Glutamatergic neuron (in vitro differentiated cells): Measurements from ENCODE around the gene GPAT2. TPM values are rescaled to one million over a fixed set of nuclear protein-coding genes. Genes with fewer than 3 reads are reported as not detected.
"Not testable (repeated sequence)": the region's sequence is repeated elsewhere in the genome, so short reads cannot be mapped to it uniquely, and the experiment has no call there.

Source experiments
- DNase-seq: peaks from one replicate; pipeline ENCODE4 v3.0.0; 2022
- H3K27ac Mint-ChIP-seq: one replicate; pipeline ENCODE4 v1.8.0; 2020; ENCODE audit warnings: mild to moderate bottlenecking, mixed read lengths, inconsistent platforms; ENCODE audit not compliant: unreplicated experiment
- H3K27me3 Mint-ChIP-seq: one replicate; pipeline ENCODE4 v1.8.0; 2020; ENCODE audit warnings: mild to moderate bottlenecking, moderate library complexity, mixed read lengths, inconsistent platforms; ENCODE audit not compliant: unreplicated experiment
- H3K36me3 Mint-ChIP-seq: one replicate; pipeline ENCODE4 v1.8.0; 2020; ENCODE audit warnings: mild to moderate bottlenecking, mixed read lengths, inconsistent platforms; ENCODE audit not compliant: unreplicated experiment
- H3K4me1 Mint-ChIP-seq: one replicate; pipeline ENCODE4 v1.8.0; 2020; ENCODE audit warnings: mild to moderate bottlenecking, low read depth, mixed read lengths, inconsistent platforms; ENCODE audit not compliant: unreplicated experiment
- H3K4me3 Mint-ChIP-seq: one replicate; pipeline ENCODE4 v1.8.0; 2020; ENCODE audit warnings: mild to moderate bottlenecking, mixed read lengths, inconsistent platforms; ENCODE audit not compliant: unreplicated experiment
- H3K9me3 Mint-ChIP-seq: one replicate; pipeline ENCODE4 v1.8.0; 2020; ENCODE audit warnings: mild to moderate bottlenecking, moderate library complexity, mixed read lengths, inconsistent platforms; ENCODE audit not compliant: unreplicated experiment
- CTCF ChIP-seq: fragments of 200-600 bp; sonication (generic); IDR thresholded peaks from one replicate; pipeline ENCODE4 v1.5.0; 2021; ENCODE audit not compliant: partially characterized antibody, unreplicated experiment
- long read RNA-seq: library from polyadenylated mRNA; unstranded; transcript quantifications from one replicate; pipeline ENCODE4 v2.0.0, GENCODE V29; 2020; ENCODE audit not compliant: unreplicated experiment
- total RNA-seq: library from RNA; stranded (reverse); fragmentation: NEBNext Ultra II Directional; extraction: Animal tissue kit (Norgen Biotek cat#: 25700); gene quantifications from one replicate; pipeline ENCODE4 v1.2.1, GENCODE V29; 2021; ENCODE audit not compliant: unreplicated experiment

Gene GPAT2
- 0.47 TPM for total RNA-seq
- long read RNA-seq, result 0 reads

- H3K27ac Mint-ChIP-seq, H3K4me3 Mint-ChIP-seq, H3K4me1 Mint-ChIP-seq, H3K27me3 Mint-ChIP-seq, DNase-seq, H3K36me3 Mint-ChIP-seq, H3K9me3 Mint-ChIP-seq: not testable (repeated sequence)
These were observed at the start of gene GPAT2 for GRCh38 chr2:96034792-96035191. TSS of gene GPAT2 (minus strand) at chr2:96034916. CDS start at chr2:96032359, 2,557 bp downstream.

GRCh38 chr2:96083989-96084857, 49.5 kb upstream of the GPAT2 start:
- peaks cover 8% of the 10 kb centered on the region for H3K36me3 Mint-ChIP-seq
- H3K9me3 Mint-ChIP-seq, result peaks cover 5% of the 10 kb centered on the region
- peaks cover 6% of the 10 kb centered on the region for H3K27me3 Mint-ChIP-seq
- H3K27ac Mint-ChIP-seq, result no peak overlapping the region
- H3K4me3 Mint-ChIP-seq, result no peak overlapping the region
- no peak for DNase-seq
- H3K4me1 Mint-ChIP-seq, result peaks cover 6% of the 10 kb centered on the region
- no peak for TF ChIP-seq CTCF

- peaks cover 3% of the 10 kb centered on the region for H3K4me1 Mint-ChIP-seq
- TF ChIP-seq CTCF, result no peak
- peaks cover 8% of the 10 kb centered on the region for H3K36me3 Mint-ChIP-seq
- H3K27ac Mint-ChIP-seq, result no peak overlapping the region
- no peak overlapping the region for H3K4me3 Mint-ChIP-seq
- H3K27me3 Mint-ChIP-seq, result peaks cover 6% of the 10 kb centered on the region
- H3K9me3 Mint-ChIP-seq, result peaks cover 5% of the 10 kb centered on the region
- DNase-seq, result no peak
These were observed 48.6 kb upstream of the GPAT2 start for GRCh38 chr2:96083064-96083939.

GRCh38 chr2:96082211-96083063, 47.7 kb upstream of the GPAT2 start:
- Mint-ChIP-seq H3K27me3 (peaks cover 1% of the 10 kb centered on the region), H3K27ac (no peak overlapping the region), H3K4me1 (no peaks in the 10 kb centered on the region), H3K4me3 (no peak overlapping the region), H3K9me3 (peaks cover 2% of the 10 kb centered on the region), H3K36me3 (peaks cover 8% of the 10 kb centered on the region)
- no peak for TF ChIP-seq CTCF
- no peak for DNase-seq

- TF ChIP-seq CTCF, result no peak
- no peak for DNase-seq
- Mint-ChIP-seq H3K4me3 (no peak overlapping the region), H3K27ac (no peak overlapping the region), H3K36me3 (peaks cover 8% of the 10 kb centered on the region), H3K4me1 (no peaks in the 10 kb centered on the region), H3K27me3 (peaks cover 1% of the 10 kb centered on the region), H3K9me3 (peaks cover 2% of the 10 kb centered on the region)
These were observed 46.3 kb upstream of the GPAT2 start for GRCh38 chr2:96081042-96081441.
